Activated T-helper 2 cell treated with anti-CD3 and anti-CD28 coated beads, Interferon-gamma antibody, Interleukin-2, Interleukin-4, amounts not matched to agents 10 μg/mL and 5 μg/mL and 100 μg/mL, durations not matched to agents 14 hours and 24 hours and 36 hours (primary cell): ENCODE data around the gene GCK. TPM values are rescaled to one million over a fixed set of nuclear protein-coding genes. Genes with fewer than 3 reads are reported as not detected.

Experiments
- DNase-seq: peaks from one replicate; pipeline ENCODE4 v3.0.0; 2021; ENCODE audit warnings: low spot score
- H3K27ac Mint-ChIP-seq: one replicate; pipeline ENCODE4 v1.8.0; 2021; ENCODE audit warnings: mixed read lengths
- H3K27me3 Mint-ChIP-seq: one replicate; pipeline ENCODE4 v1.8.0; 2021; ENCODE audit warnings: low read depth, mixed read lengths
- H3K36me3 Mint-ChIP-seq: one replicate; pipeline ENCODE4 v1.8.0; 2021; ENCODE audit warnings: low read depth, mixed read lengths
- H3K4me1 Mint-ChIP-seq: one replicate; pipeline ENCODE4 v1.8.0; 2021; ENCODE audit warnings: low read depth, mixed read lengths
- H3K4me3 Mint-ChIP-seq: one replicate; pipeline ENCODE4 v1.8.0; 2021; ENCODE audit warnings: low read depth, mild to moderate bottlenecking, moderate library complexity, mixed read lengths
- H3K9me3 Mint-ChIP-seq: one replicate; pipeline ENCODE4 v1.8.0; 2021; ENCODE audit warnings: mixed read lengths
- intact Hi-C: fragments of 100-400 bp; cut with micrococcal nuclease; formaldehyde crosslinking; loops from one replicate; pipeline ENCODE4 v1.15.1; 2023
- total RNA-seq: library from RNA; stranded (reverse); gene quantifications from 2 replicates; pipeline ENCODE4 v1.2.3, GENCODE V29; 2022

GCK gene
- total RNA-seq, 1 donor from 2014 or later = 1.8 TPM

DNA sequence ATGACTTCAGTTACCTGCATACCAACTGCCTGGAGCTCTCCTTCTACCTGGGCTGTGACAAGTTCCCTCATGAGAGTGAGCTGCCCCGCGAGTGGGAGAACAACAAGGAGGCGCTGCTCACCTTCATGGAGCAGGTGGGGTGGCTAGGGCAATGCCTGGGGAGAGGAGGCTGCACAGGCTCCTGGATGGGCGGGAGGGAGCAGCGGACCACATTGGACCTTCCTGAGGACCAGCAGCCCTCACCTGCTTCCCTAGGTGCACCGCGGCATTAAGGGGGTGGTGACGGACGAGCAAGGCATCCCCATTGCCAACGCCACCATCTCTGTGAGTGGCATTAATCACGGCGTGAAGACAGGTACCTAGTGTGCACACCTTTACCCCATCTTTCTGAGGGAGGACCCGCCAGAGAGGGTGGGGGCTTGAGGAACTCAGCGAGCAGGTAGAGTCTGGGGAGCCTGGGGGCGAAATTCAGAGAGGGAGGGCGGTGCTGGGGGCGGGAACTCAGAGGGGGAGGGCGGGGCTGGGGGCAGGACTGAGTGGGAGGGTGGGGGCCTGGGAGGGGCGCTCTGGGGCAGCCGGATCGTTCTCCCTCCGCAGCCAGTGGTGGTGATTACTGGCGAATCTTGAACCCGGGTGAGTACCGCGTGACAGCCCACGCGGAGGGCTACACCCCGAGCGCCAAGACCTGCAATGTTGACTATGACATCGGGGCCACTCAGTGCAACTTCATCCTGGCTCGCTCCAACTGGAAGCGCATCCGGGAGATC, 76.1 kb downstream of the GCK start:
- intact Hi-C loops = no loop called here
- Mint-ChIP-seq H3K27ac (no peak overlapping the region), H3K36me3 (peaks cover 47% of the 10 kb centered on the region), H3K4me1 (no peaks in the 10 kb centered on the region), H3K27me3 (no peaks in the 10 kb centered on the region), H3K4me3 (no peak overlapping the region), H3K9me3 (no peaks in the 10 kb centered on the region)
- no peak for DNase-seq

DNA sequence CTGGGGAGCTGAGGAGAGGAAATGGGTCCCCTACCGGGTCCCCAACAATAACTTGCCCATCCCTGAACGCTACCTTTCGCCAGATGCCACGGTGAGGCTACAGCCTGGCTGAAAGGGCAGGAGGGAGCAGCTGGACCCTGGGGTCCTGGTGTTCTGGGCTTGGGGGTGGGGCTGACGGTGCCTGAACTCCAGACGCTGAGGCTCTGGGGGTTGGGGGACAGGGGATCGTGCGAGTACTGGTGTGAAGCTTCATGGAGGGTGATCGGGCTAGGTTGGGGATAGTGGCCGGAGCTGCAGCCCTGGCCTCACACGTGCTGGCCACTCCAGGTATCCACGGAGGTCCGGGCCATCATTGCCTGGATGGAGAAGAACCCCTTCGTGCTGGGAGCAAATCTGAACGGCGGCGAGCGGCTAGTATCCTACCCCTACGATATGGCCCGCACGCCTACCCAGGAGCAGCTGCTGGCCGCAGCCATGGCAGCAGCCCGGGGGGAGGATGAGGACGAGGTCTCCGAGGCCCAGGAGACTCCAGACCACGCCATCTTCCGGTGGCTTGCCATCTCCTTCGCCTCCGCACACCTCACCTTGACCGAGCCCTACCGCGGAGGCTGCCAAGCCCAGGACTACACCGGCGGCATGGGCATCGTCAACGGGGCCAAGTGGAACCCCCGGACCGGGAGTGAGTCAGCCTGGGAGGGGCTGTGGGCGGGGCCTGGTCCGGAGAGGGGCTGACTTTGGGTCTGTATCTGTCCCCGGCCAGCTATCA, 76.8 kb downstream of the GCK start:
- Mint-ChIP-seq H3K4me3 (no peak overlapping the region), H3K27me3 (no peaks in the 10 kb centered on the region), H3K36me3 (peaks cover 41% of the 10 kb centered on the region), H3K4me1 (no peaks in the 10 kb centered on the region), H3K9me3 (no peaks in the 10 kb centered on the region), H3K27ac (no peak overlapping the region)
- no peak for DNase-seq
- intact Hi-C loops = no loop called here

DNA sequence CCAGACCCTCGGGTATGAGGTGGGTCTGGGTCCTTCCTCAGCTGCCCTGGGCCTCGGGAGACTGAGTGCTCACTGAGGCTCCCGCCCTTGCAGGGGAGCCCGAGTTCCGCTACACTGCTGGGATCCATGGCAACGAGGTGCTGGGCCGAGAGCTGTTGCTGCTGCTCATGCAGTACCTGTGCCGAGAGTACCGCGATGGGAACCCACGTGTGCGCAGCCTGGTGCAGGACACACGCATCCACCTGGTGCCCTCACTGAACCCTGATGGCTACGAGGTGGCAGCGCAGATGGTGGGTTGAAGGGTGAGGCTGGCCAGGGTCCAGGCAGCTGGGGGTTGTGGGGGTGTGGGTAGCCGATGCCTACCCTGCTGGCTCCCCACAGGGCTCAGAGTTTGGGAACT, 77.5 kb downstream of the GCK start:
- Mint-ChIP-seq H3K27me3 (no peaks in the 10 kb centered on the region), H3K36me3 (peaks cover 35% of the 10 kb centered on the region), H3K4me1 (no peaks in the 10 kb centered on the region), H3K4me3 (no peak overlapping the region), H3K9me3 (no peaks in the 10 kb centered on the region), H3K27ac (no peak overlapping the region)
- intact Hi-C loops = no loop called here
- no peak for DNase-seq

DNA sequence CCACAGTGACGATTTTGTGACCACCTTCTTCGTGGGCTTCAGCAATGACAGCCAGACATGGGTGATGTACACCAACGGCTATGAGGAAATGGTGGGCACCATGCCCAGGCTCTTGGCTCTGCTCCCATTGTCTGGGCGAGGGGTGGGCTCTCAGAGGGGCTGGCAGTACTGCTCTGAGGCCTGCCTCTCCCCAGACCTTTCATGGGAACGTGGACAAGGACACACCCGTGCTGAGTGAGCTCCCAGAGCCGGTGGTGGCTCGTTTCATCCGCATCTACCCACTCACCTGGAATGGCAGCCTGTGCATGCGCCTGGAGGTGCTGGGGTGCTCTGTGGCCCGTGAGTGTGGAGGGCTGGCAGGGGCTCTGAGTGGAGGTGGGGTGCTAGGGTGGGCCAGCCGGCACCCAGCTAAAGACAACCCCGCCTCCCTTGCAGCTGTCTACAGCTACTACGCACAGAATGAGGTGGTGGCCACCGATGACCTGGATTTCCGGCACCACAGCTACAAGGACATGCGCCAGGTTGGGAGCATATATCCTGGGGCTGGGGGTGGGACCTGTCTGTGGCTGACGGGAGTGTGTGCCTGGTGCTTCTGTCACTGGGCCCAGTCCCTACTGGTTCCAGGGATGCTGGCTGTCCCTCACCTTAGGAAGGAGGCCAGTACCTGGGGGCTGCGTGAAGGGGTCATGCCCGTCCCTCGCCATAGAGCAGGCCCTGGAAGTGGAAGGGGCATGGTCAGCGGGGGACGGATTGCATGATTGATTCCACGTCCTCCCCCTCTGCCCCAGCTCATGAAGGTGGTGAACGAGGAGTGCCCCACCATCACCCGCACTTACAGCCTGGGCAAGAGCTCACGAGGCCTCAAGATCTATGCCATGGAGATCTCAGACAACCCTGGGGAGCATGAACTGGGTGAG, 78.3 kb downstream of the GCK start:
- H3K27me3 Mint-ChIP-seq = no peaks in the 10 kb centered on the region
- H3K4me3 Mint-ChIP-seq = no peak overlapping the region
- intact Hi-C loops = no loop called here
- no peaks in the 10 kb centered on the region for H3K9me3 Mint-ChIP-seq
- no peak for DNase-seq
- peaks cover under 1% of the 10 kb centered on the region for H3K4me1 Mint-ChIP-seq
- no peak overlapping the region for H3K27ac Mint-ChIP-seq
- peaks cover 32% of the 10 kb centered on the region for H3K36me3 Mint-ChIP-seq

DNA sequence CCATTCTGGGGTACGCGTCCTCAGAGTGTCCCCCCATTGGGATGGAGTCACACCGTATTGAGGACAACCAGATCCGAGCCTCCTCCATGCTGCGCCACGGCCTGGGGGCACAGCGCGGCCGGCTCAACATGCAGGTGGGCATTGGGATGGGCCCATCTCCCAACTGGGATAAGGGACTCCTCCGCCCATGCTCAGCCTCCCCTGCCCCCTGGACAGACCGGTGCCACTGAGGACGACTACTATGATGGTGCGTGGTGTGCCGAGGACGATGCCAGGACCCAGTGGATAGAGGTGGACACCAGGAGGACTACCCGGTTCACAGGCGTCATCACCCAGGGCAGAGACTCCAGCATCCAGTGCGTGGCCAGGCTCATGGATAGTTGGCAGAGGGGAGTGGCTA, 79.2 kb downstream of the GCK start:
- Mint-ChIP-seq H3K27me3 (peaks cover 2% of the 10 kb centered on the region), H3K4me3 (no peak overlapping the region), H3K4me1 (peaks cover 8% of the 10 kb centered on the region), H3K9me3 (no peaks in the 10 kb centered on the region), H3K27ac (no peak overlapping the region), H3K36me3 (peaks cover 26% of the 10 kb centered on the region)
- no peak for DNase-seq
- intact Hi-C loops = no loop called here

DNA sequence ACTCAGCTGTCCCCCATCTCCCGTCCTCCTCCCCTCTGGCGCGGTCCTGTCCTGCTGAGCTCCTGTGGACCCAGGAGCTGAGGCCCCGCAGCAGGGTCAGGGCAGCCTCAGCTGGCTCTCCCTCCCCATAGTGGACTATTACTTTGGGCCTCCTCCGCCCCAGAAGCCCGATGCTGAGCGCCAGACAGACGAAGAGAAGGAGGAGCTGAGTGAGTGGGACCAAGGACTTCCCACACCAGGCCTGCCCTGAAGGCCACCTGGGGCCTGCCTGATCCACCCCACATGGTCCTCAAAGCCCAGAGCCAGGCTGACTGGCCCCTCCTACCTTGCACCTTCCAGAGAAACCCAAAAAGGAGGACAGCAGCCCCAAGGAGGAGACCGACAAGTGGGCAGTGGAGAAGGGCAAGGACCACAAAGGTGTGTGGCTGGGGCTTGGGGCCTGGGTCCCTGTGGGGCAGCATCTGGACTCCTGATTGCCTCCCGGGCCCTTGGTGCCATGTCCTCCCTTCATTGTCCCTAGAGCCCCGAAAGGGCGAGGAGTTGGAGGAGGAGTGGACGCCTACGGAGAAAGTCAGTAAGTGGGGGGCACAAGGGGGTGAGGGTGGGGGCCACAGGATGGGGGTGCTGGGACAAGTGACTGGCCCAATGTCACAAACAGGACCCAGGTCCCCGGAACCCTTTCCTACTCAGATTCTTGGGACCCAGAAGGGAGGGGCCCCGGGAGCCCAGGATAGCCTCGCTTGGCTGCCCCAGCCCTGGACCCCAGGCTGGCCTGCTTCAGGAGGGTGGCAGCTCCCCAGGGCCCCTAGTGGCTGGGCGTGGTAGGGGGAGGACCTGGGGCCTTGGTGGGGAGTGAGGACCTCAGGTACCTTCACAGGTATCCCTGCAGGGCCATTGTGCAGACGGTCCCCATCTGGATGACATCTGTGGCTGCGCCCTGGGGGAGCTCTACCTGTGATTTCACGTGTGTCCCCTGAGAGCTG, 80.2 kb downstream of the GCK start:
- intact Hi-C loops = no loop called here
- peaks cover 20% of the 10 kb centered on the region for H3K36me3 Mint-ChIP-seq
- H3K27ac Mint-ChIP-seq = no peak overlapping the region

DNA sequence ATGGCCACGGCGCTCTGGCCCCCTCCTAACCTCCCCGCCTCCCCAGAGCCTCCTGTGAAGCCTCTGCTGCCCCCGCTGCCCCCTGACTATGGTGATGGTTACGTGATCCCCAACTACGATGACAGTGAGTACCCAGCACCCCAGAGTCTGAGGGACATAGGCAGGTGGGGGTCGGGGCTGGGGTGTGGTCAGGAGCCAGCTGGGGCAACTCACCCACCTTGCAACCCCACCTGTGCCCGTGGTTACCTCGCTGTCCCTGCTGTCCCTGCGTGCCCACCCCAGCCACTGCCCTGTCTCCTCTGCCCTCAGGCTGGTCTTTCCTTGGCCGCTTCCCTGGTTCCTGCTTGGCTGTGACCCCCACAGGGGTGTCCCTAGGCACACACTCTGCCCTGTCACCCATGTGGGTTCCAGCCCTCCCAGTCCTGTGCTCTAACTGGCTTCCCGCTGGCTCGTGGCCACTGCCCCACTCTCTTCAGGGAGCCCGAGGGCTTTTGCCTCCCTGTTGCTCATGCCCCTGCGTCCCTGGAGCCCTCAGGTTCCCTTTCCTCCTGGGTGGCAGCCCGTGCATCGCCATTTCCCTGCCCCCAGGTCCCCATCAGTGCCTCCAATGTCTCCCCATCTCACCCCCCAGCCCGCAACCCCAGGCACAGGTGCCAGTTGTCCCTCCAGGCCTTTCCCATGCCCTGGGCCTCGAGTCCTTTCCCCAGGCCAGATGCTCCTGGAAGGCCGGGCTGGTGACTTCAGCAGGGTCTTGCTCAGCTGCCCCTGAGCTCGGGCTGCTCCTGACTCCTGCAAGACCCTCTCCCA, 81.1 kb downstream of the GCK start:
- H3K27ac Mint-ChIP-seq = no peak overlapping the region

More for the DNA sequence above, 80.2 kb downstream of the GCK start:
- Mint-ChIP-seq H3K4me1 (peaks cover 8% of the 10 kb centered on the region), H3K27me3 (peaks cover 2% of the 10 kb centered on the region), H3K4me3 (no peak overlapping the region), H3K9me3 (no peaks in the 10 kb centered on the region)
- no peak for DNase-seq

DNA sequence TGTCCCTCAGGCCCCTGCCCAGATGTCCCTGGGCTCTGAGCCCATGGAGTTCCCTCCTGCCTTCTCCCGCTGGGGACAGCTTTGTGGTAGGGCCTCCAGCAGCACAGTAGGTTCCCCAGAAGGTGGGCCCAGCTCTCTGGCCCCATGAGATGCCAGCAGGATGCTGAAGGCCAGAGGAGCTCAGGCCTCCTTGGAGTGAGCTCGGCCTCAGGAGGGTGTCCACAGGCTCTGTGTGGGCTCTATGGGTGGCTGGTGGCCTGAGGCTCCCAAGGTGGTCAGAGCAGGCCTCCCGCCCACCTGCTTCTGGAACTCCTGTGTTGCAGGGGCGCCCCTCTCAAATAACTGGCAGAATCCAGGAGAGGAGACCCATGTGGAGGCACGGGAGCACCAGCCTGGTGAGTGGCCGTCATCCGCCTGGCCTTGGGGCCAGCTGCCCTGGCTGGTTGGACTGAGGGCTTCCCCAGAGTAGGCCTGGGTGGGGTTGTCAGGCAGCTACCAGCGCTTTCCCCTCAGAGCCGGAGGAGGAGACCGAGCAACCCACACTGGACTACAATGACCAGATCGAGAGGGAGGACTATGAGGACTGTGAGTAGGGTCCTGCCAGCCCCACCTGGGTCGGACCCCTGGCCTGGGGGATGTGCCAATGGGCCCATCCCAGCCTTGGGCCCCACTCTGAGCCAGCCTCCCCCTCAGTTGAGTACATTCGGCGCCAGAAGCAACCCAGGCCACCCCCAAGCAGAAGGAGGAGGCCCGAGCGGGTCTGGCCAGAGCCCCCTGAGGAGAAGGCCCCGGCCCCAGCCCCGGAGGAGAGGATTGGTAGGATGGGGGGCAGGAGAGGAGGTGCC, 81.9 kb downstream of the GCK start:
- no peak overlapping the region for H3K27ac Mint-ChIP-seq
- no peaks in the 10 kb centered on the region for H3K9me3 Mint-ChIP-seq
- peaks cover 9% of the 10 kb centered on the region for H3K4me1 Mint-ChIP-seq
- no peak for DNase-seq
- intact Hi-C loops = no loop called here
- H3K4me3 Mint-ChIP-seq = no peak overlapping the region
- H3K27me3 Mint-ChIP-seq = peaks cover 5% of the 10 kb centered on the region
- peaks cover 8% of the 10 kb centered on the region for H3K36me3 Mint-ChIP-seq

More for the DNA sequence above, 81.1 kb downstream of the GCK start:
- Mint-ChIP-seq H3K9me3 (no peaks in the 10 kb centered on the region), H3K36me3 (peaks cover 13% of the 10 kb centered on the region), H3K27me3 (peaks cover 4% of the 10 kb centered on the region), H3K4me3 (no peak overlapping the region), H3K4me1 (peaks cover 9% of the 10 kb centered on the region)
- no peak for DNase-seq
- intact Hi-C loops = no loop called here

DNA sequence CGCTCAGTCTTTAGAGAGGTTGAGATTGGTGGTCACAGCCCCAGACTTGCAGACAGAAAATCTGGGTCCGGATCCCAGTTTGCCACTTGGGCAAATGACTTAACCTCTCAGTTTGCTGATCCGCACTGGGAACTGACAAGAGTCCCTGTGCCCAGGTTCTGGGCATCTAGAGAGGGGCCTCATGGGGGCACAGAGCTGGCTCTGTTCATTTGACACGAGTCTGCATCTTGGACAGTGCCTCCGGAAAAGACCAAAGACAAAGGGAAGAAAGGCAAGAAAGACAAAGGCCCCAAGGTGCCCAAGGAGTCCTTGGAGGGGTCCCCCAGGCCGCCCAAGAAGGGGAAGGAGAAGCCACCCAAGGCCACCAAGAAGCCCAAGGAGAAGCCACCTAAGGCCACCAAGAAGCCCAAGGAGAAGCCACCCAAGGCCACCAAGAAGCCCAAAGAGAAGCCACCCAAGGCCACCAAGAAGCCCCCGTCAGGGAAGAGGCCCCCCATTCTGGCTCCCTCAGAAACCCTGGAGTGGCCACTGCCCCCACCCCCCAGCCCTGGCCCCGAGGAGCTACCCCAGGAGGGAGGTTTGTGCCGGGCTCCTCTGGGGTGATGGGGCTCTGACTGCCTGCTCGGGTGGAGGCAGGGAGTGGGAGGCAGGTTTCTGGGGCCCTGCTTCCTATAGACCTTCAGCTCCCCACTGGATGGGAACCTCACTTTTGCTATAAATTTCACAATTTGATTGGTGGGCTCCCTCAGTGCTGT, 82.8 kb downstream of the GCK start:
- no peaks in the 10 kb centered on the region for H3K9me3 Mint-ChIP-seq
- H3K27ac Mint-ChIP-seq = no peak overlapping the region
- H3K4me1 Mint-ChIP-seq = peaks cover 9% of the 10 kb centered on the region
- peak overlapping the region; percentile 69 for H3K4me3 Mint-ChIP-seq
- no peak for DNase-seq
- peaks cover 3% of the 10 kb centered on the region for H3K36me3 Mint-ChIP-seq
- intact Hi-C loops = no loop called here
- peaks cover 5% of the 10 kb centered on the region for H3K27me3 Mint-ChIP-seq

DNA sequence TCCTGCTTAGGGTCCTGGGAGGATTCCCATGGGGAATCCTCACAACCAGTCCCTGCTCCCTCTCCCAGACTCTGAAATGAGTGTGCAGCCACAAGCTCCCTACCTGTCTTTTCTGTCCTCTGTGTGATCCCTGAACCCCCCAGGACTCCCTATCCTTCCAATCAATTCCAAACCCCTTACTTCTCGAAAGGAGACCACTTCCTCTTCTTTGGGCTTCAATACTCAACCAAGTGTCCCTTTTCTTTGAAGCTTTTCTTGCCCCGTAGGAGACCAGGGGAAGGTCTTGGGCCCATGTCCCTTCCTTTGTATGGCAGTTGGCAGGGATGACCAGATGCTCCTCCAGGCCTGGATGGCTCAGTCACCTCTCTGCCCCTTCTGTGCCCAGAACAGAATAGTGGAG, 83.4 kb downstream of the GCK start:
- peaks cover 9% of the 10 kb centered on the region for H3K4me1 Mint-ChIP-seq
- peak overlapping the region; percentile 38 for H3K27ac Mint-ChIP-seq
- H3K4me3 Mint-ChIP-seq = peak overlapping the region; percentile 69
- H3K36me3 Mint-ChIP-seq = peaks cover 3% of the 10 kb centered on the region
- no peak for DNase-seq
- intact Hi-C loops = no loop called here
- peaks cover 5% of the 10 kb centered on the region for H3K27me3 Mint-ChIP-seq
- no peaks in the 10 kb centered on the region for H3K9me3 Mint-ChIP-seq
